G401 (cell line): Measurements from ENCODE around the gene KCNH2. TPM values are rescaled to one million over a fixed set of nuclear protein-coding genes. Genes with fewer than 3 reads are reported as not detected.

ENCODE experiments used
- DNase-seq: peaks from one replicate; pipeline ENCODE4 v3.0.0-alpha.2; 2015; ENCODE audit warnings: low spot score
- in situ Hi-C: cut with HindIII; loops from 2 replicates; pipeline ENCODE4 v1.10.0; 2016; ENCODE audit warnings: low sequenced_read_pairs, mixed read lengths
- total RNA-seq: library from RNA; depleted of rRNA; stranded (reverse); fragments of >200 nt; shearing (Covaris generic); gene quantifications from 2 replicates; pipeline ENCODE4 v1.2.3, GENCODE V29; 2014

KCNH2 gene
- total RNA-seq, 1 experiment from 2014 or later, result 11.5 TPM

DNA sequence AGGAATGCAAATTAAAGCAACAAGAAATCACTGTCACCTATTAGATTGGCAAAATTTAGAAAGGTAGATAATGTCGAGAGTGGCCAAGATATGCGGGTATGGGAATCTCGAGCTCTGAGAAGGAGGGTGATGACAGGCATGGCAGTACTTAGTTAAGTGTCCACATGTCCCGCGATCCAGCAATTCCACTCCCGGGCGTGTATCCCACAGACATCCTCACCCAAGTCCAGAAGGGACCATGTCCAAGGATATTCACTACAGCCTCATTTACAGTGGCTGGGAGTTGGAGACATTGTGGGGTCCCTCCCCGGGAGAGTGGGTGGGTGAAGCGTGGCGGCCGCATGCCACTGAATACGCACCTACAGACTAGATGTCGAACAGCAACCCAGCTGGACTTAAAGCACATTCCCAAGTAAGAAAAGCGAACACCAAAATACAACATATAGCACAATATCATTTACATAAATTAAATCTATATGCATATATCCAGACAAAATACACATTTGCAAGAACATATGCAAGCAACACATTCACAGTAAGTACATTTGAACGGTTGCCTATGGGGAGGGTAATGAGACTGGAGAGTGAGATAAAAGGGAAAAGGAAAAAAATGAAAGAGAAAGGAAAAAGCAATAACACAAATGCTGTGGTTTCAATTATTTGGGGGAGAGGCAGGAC, 9.9 kb downstream of the KCNH2 start:
- in situ Hi-C loops, result no loop called here
- no peak for DNase-seq

DNA sequence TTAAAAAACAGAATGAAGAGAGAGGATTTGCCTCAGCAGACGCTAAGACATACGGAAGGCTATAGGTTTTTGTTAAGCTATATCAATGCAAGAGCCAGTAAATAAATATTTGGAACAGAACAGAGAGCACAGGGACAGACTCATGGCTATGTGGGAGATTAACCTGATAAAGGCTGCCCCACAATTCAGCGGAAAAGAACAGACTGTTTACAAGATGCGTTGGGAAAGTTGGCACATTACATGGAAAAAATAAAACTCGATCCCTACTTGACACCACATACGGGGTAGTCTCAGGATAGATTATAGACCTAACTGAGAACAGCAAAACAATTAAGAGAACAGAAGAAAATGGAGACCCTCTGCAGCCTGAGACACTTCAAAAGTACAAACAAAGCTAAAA, 10.8 kb downstream of the KCNH2 start:
- in situ Hi-C loops, result no loop called here
- no peak for DNase-seq

DNA sequence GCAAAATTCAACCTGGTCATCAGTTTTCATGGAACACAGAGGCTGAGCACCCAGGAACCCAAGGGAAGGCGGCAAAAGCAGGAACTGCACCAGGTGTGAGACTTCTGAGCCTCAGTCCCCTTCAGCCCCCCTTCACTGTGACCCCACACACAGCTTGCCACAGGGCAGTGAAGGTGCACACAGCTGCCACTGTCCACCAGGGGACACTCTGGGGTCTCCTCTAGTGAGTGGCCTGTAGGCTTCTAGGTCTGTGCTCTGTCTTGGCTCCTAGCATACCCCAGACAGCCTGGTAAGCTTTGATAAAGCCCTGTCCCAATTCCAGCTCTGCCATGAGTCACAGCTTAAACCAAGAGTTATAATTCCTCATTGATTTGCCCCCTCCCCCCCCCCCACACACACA, 12.1 kb downstream of the KCNH2 start:
- DNase-seq, result peak; percentile 35
- in situ Hi-C loops, result no loop called here

DNA sequence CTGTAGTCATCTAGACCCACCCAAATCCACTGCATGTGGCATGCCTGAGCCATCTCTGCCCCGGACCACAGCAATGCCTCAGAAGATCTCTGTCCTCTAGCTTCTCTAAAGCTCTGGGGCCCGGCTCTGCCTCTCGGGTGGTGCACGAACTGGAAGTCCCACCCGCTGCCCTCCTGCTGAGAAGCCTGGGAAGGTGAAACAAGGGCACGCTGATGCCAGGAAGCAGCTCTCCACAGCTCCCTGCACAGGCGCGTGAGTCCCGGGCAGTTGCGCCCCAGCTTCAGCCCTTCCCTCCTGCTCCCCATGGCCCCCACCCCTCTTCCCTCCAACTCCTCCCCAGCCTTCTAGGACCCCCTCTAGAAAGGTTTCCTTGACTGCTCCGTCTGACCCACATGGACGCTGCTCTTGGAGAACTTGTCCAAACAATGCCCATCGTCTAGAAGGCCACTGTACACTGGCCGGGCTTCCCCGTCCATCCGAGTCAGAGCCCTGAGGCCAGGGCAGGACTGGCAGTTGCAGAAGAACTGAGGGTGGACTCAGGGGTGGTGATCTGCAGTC, 12.8 kb downstream of the KCNH2 start:
- DNase-seq, result no peak
- in situ Hi-C loops, result no loop called here

DNA sequence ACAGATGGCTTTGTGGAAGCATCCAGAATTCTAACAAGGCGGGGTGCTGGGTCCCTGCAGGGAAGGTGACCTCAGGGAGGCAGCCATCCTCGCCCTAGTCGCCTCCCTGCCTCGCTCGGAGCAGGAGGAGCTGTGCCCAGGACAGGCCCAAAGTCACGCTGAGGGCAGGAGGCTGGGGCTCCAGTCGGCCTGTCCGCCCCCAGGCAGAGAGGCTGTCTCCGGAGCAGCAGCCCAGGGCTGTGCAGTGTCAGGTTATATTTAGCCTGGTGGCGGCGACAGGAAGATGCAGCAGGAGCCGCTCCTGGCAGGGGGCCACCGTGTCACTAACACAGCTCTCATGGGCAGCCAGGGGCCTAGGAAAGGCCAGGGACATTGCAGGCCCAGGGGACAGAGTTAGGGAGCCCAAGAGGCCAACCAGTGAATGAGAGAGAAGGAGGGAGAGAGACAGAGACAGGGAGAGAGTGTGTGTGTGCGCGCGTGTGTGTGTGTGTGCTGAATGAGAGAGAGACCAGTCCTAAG, 13.5 kb downstream of the KCNH2 start:
- in situ Hi-C loops, result no loop called here
- DNase-seq, result peak; percentile 91

DNA sequence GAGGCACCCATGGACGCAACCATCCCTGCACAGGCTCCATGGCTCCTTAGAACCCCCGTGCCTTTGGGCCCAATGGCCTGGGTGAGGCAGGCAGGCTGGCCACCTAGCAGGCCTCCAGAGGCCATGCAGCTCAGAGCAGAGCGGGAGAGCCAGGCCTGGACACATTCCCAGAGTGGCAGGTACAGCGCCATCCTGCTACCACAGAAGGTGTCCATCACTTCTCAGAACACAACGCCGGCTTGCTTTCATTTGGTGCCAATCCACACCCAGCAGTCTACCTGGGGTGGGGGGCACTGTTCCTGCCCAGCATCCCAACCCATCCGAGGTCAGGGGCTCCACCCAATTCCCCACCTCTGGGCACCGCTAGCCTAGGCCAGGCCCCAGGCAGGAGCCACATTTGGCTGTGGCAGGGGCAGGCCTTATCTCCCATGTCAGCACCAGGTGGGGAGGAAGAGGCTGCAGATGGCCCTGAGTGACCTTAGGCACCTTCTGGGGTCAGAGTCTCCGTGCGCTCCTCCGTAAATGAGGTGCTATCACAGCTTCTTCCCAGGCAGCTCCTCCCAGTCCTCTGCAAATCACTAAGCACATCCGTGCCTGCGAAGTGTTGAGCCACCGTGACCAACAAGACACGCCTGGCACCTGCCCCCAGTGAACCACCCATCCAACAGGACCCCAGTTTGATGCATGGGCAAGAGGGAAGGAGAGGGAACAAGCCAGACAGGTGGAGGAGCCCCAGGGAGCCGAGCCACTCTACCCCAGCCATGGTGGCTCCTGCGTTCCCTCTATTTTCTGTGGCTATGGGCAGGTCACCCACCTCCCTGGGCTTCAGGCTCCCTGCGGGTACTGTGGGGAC, 14.2 kb downstream of the KCNH2 start:
- DNase-seq, result peak; percentile 67
- in situ Hi-C loops, result no loop called here

DNA sequence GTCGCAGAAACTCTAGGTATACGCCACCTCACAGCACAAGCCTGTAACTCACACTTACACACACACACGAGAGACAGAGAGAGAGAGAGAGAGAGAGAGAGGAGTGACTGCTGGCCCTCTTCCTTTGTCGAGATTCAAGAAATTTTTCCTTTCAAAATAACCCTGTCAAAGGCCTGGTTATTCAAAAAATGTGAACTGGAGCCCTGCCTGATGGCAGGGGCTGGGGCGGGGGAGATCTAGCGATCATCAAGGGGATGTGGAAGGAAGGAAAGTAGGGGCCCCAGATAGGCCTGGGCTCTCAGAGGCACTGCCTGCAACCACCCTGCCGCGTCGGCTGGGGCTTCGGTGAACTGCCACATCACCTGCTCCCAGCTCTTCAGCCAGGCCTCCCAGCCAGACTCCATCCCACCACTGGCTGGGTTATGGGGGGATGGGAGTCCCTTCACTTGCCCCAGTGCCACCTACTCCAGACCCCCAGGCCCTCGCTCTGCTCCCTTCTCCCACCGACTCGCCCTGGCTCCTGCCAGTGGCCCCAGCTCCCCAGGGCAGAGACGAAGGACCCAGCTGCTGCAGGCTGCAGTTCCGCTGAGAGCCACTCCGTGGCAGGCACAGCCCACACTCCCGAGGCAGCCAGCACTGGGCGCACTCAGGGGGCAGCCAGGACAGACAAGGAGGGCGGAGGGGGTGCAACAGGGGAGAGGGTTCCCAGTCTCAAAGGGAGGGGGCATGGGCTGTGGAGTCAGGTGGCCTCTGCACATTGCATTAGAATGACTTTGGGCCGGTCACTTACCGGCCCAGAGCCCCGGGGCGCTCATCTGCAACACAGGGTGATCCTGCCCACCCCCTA, 15.3 kb downstream of the KCNH2 start:
- DNase-seq, result peak; percentile 82
- in situ Hi-C loops, result no loop called here

DNA sequence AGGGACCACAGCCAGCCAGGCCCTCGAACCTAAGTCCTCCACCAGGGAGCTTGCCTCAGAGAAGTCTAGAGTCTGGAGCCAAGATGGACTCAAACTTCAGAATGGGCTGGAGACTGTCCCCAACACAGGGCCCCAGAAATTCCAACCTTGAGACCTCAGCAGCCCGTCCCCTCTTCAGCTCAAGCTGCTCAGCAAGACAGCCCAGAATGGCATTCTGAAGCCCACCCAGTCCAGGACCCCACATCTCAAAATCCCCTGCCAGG, 15.9 kb downstream of the KCNH2 start:
- in situ Hi-C loops, result no loop called here
- no peak for DNase-seq

DNA sequence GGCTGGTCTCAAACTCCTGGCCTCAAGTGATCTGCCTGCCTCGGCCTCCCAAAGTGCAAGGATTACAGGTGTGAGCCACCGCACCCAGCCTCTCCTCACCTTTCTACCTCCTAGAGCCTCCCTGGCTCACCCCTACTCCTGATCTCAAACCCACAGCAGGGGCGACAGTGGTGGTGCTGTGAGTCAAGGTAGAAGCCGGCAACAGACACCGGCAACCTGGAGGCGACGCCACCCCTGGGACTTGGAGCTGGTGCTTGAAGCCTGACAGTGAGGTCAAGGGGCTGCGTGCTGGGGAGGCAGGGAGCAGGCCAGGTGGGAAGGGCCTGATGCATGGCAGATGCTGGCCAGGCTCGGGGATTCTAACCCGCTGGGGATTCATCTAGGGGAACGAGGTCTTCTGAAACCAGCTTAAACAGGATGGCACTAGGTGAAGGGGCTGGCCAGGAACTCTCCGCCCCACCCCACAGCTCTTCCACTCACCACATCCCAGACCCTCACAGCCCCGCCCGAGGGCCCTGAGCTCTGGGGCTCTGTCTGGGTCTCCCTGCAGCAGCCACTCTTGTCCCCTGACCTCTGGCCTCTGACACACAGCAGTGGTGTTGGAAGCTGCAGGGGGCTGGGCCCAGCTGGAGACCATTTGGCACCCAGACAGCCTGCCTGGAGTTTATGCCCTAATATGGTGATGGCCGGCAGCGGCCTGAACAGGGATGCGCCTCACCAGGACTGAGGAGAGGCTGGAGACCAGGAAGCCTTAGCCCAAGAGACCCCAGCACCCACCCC, 16.4 kb downstream of the KCNH2 start:
- no peak for DNase-seq

DNA sequence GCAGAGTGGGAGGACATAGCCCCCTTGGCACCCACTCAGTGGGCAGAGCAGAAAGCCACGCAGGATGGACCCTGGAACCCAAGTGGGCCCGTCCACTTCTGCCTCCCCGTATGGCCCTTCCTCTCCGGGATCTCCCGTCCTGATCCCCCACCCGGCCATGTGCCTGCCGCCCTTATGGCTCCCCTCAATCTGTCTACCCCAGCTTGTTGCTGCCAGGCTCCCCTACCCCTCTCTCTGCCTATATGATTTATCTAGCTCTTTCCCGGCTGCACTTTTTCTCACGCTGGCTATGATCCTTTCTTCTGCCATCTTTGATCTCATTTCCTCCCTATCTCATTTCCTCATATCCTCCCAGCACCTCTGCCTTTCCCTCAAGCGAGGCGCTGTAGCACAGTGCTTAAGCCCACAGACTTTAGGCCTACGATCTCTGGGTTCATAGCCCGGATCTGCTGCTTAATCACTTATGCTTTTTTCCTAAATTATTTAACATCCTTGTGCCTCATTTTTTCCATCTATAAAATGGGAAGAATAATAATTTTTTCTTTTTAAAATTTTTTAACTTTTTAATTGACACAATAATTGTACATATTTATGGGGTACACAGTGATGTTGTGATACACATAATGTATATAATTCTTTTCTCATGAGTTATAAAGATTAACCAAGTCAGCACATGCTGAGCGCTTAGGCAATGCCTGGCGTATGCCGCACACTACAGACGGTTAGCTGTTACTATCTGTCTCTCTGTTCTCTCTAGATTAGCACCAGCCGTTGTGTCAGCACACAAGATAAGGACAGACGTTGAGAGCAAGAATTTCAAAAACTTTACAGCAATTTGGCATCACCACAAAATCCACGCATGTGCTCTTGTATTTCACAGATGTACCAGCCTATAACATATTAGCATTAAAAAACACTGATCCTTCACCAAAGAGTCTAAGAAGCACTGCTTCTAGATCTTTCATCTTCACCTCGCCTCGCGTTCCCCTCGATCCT, 18.1 kb downstream of the KCNH2 start:
- no peak for DNase-seq
- in situ Hi-C loops, result no loop called here

More for the DNA sequence above, 16.4 kb downstream of the KCNH2 start:
- in situ Hi-C loops, result no loop called here

DNA sequence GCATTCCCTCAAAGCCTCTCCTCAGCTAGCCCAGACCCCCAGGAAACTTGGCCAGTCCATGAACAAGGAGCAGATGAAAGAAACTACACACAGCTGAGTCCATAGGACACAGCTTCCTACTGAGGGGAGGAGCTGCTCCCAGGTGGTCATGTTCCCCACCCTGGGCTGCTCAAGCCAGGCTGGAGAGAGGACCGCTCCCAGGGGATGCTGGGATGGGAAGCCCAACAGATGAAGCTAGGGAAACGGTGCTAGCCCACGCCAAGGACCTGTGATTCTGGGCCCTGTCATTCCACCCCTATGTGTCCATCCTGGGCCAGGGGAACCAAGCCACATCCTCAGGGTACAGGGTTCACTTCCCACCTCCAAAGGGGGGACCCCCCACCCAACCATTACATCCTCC, 19.0 kb downstream of the KCNH2 start:
- in situ Hi-C loops, result no loop called here
- no peak for DNase-seq

DNA sequence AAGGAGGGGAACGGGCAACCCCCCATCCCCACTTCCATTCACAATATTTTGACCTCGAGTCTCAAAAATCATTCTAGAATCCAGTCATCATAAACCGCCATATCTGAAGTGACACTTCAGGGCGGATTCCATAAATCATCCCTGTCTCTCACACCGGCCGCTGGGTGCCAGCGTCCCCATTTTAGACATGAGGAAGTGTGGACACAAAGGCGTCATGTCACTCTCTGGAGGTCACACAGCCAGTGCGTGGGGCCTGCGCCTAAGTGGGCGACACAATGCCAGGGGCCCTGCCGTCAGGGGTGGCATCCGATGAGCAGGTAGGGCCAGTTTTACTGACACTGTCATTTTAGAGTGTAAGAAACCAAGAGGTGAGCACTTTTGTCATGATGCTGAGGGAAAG, 19.5 kb downstream of the KCNH2 start:
- no peak for DNase-seq
- in situ Hi-C loops, result no loop called here

DNA sequence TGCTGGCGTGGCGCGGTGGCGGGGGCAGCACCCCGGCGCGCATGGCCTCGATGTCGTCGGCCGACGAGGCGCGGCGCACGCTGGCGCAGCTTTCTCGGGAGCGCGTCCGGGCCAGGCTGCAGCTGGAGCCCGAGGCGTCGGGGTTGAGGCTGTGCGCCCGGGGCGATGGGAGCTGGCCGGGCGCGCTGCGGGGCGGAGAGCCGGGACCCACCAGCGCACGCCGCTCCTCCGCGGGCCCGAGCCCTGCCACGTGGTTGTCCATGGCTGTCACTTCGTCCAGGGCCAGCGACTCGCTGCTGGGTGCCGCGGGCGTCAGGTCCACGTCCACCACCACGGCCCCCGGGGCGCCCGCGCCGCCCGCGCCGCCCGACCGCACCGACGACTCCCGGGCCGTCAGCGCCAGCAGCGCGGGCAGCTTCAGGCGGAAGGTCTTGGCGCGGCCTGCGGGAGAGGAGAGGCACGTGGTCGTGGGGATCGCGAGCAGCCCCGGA, 20.0 kb downstream of the KCNH2 start:
- in situ Hi-C loops, result no loop called here
- DNase-seq, result no peak

DNA sequence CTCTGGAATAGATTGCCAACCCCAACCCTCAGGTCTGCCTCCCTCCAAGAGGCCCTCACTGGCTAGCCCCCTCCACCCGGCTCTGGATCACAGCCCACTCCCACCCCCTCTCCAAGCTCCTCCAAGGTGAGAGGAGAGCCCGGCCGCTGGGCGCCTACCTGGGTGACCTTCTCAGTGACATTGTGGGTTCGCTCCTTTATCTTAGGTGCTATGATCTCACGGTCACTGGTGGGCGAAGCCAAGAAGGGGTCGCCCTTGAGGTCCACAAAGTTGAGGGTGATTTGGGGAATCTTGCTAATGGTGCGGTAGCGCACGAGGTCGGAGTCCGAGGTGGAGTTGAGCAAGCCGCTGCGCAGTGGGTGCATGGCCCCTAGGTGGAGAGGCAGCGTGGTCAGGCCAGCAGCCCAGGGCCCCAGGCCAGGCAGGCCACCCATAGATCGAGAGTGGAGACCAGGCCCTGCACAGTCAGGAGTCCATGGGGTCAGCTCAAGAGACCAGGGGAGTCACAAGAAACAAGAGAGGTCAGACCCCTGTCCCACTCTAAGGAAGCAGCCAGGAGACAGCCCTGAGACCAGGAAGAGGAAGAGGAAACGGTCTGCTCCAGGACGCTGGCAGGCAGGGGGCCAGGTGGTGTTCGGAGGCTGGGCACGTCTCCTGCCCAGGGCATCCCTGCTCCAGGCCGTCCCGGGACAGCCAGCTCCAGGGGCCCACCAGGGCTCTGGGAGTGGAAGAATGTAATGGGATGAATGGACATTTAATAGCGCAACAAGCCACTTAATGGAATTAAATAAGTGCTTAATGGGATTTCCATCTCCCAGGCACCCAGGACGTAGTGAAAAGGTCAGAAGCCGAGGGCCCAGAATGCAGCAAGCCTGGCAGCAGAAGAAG, 20.7 kb downstream of the KCNH2 start:
- in situ Hi-C loops, result no loop called here
- no peak for DNase-seq

DNA sequence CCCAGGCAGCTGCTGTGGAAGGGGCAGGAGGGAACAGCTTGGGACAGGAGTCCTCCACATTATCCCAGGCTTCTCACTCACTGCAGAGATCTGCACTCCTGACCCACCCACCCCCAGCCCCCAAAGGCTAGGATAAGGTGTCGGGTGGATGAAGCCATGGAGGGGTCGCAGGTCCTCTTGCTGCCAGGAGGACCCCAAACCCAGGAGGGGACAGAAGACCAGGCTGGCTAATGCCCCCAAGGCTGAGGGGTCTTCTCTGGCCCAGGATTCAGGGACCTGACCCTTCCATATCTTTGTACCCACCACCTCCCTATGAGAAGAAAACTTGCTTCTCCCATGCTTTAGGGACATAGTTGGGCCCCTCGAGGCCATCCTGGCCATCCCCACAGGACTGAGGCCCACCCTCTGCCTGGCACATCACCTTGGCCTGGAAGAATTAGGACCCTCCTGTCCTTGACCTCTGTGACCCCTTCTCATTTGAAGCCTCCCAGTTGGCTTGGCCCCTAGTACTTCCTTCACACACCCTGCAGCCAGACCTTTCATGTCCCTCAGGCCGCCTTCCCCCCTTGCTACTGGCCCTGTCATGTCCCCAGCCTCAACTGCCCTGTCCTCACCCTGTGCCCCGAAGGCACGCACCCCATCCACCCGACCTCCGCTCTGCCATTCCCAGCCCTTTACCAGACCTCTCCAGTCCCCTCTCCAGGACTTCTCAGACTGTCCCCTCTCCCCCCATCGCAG, 21.6 kb downstream of the KCNH2 start:
- no peak for DNase-seq
- in situ Hi-C loops, result no loop called here
